HG02870 (cell line): Measurements from ENCODE around the gene IGFLR1.

Experiments used
- ATAC-seq: cut with Tn5 transposase; IDR thresholded peaks from one replicate; pipeline ENCODE4 v1.9.1; 2021; ENCODE audit warnings: mild to moderate bottlenecking, moderate library complexity; ENCODE audit not compliant: unreplicated experiment

The IGFLR1 gene

GRCh38 chr19:35755550-35756376 lies 13.5 kb upstream of the IGFLR1 start:
- no peak for ATAC-seq

- no peak for ATAC-seq
Measured at GRCh38 chr19:35755131-35755549, 12.9 kb upstream of the IGFLR1 start.

- ATAC-seq: no peak
Measured at GRCh38 chr19:35754370-35755130, 12.3 kb upstream of the IGFLR1 start.

GRCh38 chr19:35753634-35754369 lies 11.6 kb upstream of the IGFLR1 start:
- no peak for ATAC-seq

- ATAC-seq: no peak
Measured at GRCh38 chr19:35752746-35753350, 10.6 kb upstream of the IGFLR1 start.

- ATAC-seq: no peak
Measured at GRCh38 chr19:35751839-35752745, 9.8 kb upstream of the IGFLR1 start.

- no peak for ATAC-seq
Measured at GRCh38 chr19:35750167-35750566, 7.9 kb upstream of the IGFLR1 start.

- ATAC-seq: peak; percentile 60
Measured at GRCh38 chr19:35748106-35749020, 6.1 kb upstream of the IGFLR1 start, which contains the start of gene LIN37. LIN37 (plus strand) TSS chr19:35748576; CDS start chr19:35748725, 149 bp downstream.

GRCh38 chr19:35746531-35746930 lies 4.3 kb upstream of the IGFLR1 start:
- ATAC-seq: no peak

- no peak for ATAC-seq
Measured at GRCh38 chr19:35746087-35746462, 3.8 kb upstream of the IGFLR1 start.

- peak; percentile 46 for ATAC-seq
Measured at GRCh38 chr19:35745328-35746086, 3.3 kb upstream of the IGFLR1 start, which contains the start of the genes PSENEN and U2AF1L4. PSENEN (plus strand) TSS chr19:35745651; CDS start chr19:35745931, 280 bp downstream. U2AF1L4 (minus strand) TSS chr19:35745418; CDS start chr19:35745391, 27 bp downstream.

- ATAC-seq: peak; percentile 42
Measured at GRCh38 chr19:35744430-35745327, 2.4 kb upstream of the IGFLR1 start.

GRCh38 chr19:35743640-35744429 lies 1.6 kb upstream of the IGFLR1 start:
- no peak for ATAC-seq

- ATAC-seq: no peak
Measured at GRCh38 chr19:35741203-35741515, 1.1 kb downstream of the IGFLR1 start.

- peak; percentile 50 for ATAC-seq
Measured at GRCh38 chr19:35740423-35741202, 1.6 kb downstream of the IGFLR1 start.

- ATAC-seq: peak; percentile 12
Measured at GRCh38 chr19:35740108-35740422, 2.2 kb downstream of the IGFLR1 start.
